ENCODE results near the gene ACAN.

ACAN gene

GRCh38 chr15:88803241-88803919, at the start of gene ACAN:
TSS of gene ACAN (plus strand) at chr15:88803436. CDS start at chr15:88836207, 32,771 bp downstream.
- DNase-seq: no peak

DNA sequence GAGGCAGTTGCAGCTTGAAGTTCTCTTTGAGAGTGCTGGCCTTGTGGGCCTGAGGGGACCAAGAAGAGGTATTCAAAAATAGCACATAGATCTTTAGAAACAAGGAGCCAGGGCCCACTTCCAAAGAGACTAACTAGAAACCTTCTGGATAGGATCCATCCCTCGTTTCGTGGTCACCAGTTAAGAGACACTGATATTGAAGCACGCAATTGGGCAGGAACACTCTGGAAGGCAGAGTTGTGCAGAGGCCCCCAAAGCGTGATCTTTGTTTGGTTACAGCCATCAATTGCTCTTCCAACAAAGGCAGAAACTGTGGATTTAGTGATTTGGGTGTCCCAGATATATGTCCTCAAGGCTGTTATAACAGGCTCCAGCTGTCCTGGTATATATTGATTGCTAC, 46.7 kb upstream of the ACAN start:
- no peak for DNase-seq

DNA sequence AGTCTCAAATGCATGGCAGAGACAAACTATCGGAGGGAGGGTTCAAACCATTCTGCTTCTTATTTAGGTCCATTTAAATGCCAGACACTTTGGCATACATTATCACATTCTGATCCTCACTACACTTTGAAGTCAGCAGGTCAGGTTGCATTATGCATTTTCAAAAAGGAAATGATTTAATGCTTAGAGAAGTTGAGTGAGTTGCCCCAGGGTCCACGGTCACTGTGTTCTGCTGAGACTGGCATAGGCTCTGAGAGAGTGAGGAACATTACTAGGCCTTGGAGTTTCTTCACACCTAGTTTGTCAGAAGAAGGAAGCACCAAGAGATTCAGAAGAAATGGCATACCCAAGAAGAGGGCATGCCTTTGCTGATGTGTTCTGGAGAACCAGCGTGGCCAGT, 46.3 kb upstream of the ACAN start:
- no peak for DNase-seq

DNA sequence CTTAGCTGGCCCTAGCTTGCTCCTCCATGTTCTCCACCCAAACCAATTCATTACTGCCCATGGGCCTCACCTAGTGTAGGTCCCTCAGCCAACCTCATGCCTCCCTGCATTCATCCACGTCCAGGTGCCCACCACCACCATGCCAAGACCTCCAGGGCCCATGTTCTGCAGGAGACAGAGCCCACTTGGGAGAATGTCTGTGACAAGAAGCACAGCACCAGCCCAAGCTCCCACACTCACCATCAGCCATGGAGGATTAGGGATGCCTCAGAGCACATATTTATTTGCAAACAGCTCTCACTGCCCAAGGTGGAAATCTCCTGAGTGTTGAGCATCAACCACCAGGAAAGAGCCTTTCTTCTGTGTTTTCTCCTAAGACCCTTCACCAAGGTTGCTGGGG, 43.4 kb upstream of the ACAN start:
- DNase-seq: no peak

DNA sequence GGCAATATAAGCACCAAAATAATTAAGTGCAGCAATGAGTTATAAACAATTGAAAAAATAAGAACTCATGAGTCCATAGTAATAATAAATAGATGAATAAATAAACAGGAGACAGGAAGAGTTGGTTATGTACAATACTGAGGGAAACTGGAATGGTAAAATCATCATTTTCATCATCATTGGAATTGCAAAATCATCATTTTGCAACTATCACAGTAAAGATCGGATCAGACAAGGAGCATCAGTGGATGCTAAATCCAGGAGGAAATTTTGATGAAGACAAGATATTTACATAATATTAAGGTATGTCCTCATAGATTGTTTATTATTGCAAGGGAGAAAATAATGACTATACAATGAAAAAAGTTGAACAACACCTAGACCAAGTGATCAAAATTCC, 38.8 kb upstream of the ACAN start:
- DNase-seq: no peak

DNA sequence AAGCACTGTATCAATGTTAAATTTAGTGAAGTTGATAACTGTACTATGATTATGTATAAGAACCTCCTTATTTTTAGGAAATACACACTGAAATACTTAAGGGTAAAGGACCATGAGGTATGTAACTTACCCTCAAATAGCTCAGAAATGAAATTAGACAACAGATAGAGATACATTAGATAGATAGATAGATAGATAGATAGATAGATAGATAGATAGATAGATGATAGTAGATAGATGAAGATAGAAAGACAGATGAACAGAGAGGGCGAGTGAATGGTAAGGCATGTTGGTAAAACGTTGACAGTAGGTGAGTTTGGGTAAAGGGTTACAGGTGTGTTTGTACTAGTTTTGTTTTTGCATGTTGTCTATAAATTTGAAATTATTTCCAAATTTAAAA, 38.0 kb upstream of the ACAN start:
- DNase-seq: no peak

GRCh38 chr15:88769161-88769971, 33.9 kb upstream of the ACAN start:
- no peak for DNase-seq

- no peak for DNase-seq
These were observed 27.5 kb upstream of the ACAN start for GRCh38 chr15:88775776-88776175.

- no peak for DNase-seq
These were observed 26.6 kb upstream of the ACAN start for GRCh38 chr15:88776646-88777045.

- DNase-seq: no peak
These were observed 23.3 kb upstream of the ACAN start for GRCh38 chr15:88779944-88780343.

DNA sequence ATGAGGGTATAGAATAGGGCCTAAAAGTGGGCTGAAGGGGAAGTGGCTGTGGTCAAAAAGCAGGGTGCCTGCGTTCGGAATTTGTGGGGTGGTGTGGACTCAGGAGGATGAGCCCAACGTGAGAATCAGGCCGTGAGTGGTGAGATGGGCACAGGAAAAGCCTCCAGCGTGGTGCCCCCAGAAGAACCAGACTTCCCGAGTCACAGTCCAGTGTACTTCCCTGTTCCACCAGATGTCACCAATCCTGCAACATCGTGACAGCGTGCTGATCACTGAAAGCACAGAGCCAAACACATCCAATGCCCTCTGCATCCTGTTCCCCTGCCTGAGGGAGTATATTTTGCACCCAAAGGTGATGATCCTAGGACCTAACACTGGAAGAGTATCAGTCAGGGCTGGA, 20.8 kb upstream of the ACAN start:
- DNase-seq: no peak

DNA sequence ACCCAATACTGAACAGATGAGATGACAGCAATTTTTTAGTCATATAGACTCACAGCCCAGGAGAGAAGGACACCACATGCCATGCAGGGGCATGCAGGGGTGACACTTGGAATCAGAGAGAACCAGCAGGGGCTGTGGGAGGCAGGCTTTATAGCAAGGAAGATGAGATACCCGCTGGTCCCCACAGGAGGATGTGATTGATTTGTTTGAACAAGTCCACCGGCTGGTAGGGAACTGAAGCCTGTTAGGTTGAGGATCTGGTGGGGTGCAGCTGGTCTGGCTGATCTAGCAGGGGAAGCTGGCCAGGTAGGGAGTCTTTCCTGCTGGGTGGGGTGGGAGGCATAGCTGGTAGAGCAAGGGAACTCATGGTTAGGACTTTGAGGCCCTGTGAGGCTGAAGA, 18.0 kb upstream of the ACAN start:
- DNase-seq: no peak

- no peak for DNase-seq
These were observed 15.2 kb upstream of the ACAN start for GRCh38 chr15:88788036-88788435.

- no peak for DNase-seq
These were observed 14.4 kb upstream of the ACAN start for GRCh38 chr15:88788816-88789215.

DNA sequence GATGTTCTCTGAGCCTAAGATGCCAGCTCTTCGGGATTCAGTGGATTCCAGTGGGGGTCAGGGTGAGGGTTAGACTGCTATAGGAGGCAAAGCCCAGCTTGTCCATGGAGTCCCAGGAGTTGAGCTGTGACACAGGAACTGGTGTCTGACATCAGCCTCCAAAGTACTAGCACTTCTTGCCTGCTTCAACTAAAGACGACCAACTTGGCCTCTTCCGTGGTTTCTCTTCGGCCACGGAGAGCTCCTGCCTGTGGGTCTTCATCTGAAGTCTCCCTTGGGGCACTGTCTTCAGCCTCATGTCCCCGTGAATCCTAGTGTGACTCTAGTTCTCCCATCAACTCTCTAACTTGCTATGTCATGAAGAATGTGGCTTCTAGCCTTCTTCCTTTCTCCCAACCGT, 12.8 kb upstream of the ACAN start:
- no peak for DNase-seq

DNA sequence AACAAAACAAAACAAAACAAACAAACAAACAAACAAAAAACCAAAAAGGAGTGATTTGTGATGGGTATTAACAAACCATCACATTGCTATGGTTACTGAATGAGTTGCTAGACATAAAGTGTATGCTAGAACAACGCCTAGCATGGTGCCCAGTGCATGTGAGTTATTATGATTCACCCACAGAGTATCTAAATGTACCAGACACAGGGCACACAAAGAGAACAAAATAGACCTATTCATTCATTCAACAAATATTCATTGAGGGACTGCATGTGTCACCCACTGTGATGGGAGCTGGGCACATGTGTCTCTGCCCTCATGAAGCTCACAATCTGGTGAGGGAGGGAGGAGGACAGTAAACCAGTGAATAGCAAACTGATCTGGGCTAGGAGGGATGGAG, 11.6 kb upstream of the ACAN start:
- no peak for DNase-seq

DNA sequence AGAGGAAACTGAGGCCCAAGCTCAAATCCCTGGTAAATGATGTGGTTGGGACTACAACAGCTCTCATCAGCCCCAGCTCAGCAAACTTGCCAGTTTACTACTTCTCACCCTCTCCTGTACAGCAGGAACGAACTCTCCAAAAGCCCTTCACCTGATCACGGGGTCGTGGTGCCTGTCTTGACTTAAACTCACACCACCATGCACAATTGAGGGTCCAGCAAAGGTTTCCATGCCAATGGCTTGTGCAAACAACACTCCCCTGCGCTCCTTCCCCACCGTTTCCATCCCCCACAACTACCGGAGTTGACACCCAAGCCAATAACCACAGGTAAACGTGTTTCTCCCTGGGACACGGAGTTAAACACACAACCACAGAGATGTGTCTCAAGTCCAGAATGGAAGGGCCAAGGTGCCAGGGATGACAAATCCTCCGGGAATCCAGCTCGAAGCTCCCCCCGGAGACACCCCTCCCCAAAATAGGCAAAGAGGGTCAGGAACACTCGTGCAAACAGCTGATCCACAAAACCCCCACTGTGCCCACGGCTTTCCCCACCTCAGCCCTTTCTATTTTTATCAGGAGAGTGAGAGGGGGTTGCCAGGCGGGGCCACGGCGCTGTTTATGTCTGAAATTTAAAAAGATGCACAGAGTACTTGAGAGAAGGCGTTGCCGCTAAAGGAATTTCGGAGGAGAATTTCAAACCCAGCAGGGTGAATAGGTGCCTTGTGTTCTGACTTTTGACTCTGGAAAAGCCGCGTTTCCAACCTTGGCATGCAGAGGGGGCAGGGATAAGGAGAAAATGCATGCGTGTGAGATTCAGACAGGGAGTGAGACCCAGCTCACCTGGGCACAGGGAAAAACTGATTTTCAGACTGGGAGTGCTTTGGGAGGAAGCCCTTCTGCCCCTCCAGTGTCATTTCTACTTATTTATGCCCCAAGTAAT, 10.6 kb upstream of the ACAN start:
- DNase-seq: no peak

DNA sequence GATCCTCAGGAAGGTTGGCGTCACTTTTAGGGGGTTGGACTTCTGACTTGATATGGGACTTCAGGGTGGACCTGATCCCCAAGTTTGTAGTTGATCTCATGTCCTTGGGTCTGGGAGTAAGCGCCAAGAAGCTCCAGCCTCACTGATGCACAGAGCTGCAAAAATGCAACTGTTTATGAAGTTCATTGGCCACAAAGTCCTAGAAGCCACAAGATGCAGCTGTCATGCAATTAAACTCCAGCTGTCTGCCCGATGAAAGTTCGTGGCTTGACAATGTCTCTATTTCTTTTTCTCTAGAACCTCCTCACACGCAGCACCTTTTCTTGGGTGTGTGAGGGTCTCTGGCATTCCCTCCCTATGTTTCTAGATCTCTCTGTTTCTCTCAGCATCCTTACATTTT, 9.2 kb upstream of the ACAN start:
- no peak for DNase-seq

DNA sequence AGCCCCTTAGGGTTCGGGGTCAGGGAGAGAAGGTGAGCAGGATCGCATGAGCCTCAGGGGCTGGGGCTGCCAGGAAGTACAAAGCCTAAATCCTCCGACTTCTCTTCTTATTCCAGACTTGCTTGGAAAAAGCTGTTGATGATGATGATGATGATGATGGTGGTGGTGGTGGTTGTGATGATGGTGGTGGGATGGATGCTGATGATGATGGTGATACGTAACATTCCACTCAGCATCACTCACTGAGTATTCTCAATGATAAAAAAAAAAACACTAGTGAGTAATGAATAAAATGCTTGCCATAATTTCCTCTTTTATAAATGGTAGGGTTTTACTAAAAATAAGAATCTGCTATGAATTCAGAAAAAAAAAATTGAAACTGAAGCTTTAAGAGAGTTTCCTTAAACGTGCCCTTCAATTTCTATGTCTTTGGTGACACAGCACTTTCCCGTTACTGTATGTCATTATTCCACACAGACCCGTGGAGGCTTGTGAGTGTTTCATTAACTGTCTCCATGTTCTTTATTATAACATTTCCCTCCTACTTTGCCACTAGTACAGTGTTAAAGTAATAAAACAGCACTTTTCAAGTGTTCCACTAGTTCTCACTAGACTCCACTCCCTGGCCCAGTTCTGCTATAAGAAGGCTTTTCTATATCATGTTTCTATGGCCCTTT, 5.4 kb upstream of the ACAN start:
- no peak for DNase-seq

- DNase-seq: no peak
These were observed 3.9 kb upstream of the ACAN start for GRCh38 chr15:88799341-88799740.

DNA sequence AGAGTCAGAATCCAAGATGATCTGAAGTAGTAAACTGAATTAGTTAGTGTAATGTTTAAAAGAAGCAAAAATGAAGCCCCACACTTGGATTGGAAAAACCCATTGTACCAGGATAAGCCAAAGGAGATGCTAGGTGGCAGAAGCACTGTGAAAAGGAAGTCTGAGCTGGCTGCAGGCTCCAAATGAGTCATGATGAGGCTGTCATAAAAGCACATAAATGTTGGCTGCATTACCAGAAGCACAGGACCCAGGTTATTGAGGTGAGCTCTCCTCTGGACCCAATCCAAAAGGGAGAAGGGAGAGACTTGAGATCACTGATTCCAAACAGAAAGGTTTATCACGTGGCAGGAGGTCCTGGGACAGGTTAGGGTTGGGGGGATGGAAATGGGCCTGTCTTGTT, 3.2 kb upstream of the ACAN start:
- no peak for DNase-seq

DNA sequence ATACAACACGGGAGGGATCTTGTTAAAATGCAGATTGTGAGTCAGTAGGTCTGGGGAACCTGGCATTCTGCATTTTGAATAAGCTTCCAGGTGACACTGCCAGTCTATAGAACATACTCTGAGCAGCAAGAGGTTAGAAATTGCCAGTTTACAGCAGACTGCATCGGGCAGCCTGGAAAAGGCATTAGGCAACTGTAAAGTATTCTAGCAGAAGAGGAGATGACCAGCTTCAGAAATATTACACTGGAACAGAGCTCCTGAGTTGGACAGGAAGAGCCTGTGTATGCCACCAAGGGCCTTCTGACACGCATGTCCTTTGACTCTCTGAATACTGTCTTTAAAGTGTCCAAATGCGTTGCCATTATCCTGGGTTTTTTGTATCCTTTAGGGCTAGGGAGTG, 2.5 kb upstream of the ACAN start:
- DNase-seq: no peak
